T-cell (primary cell): Measurements from ENCODE around the gene SWSAP1. TPM values are rescaled to one million over a fixed set of nuclear protein-coding genes. Genes with fewer than 3 reads are reported as not detected.
A peak's percentile ranks its signal among the peaks of the same experiment; 100 is the strongest.

ENCODE experiments used
- ATAC-seq, 4 experiments: fragments of 200-7000 bp in 3 of 4; fragments of 150-1000 bp in 1 of 4; cut with Tn5 transposase; replicated peaks in 1 of 4; 1 replicate in 3 of 4; 2 replicates in 1 of 4; pipeline ENCODE4 v1.10.0; 2021; ENCODE audit warnings: moderate library complexity in 3 of 4, mild to moderate bottlenecking in 2 of 4, moderate number of reproducible peaks in 1 of 4
- CTCF ChIA-PET, 2 donors: fragments of 300-600 bp; sonication (Branson Sonifier 250); formaldehyde crosslinking; loops; one replicate each; lab custom pipeline; 2022; ENCODE audit warnings: antibody characterized with exemption in 2 of 2; lab: Charles Lee
- POLR2A ChIA-PET, 2 donors: fragments of 300-600 bp; sonication (Branson Sonifier 250); formaldehyde crosslinking; loops; one replicate each; lab custom pipeline; 2022; ENCODE audit warnings: antibody characterized with exemption in 2 of 2; lab: Charles Lee
- DNase-seq, 35 experiments: peaks; one replicate each; pipeline versions ENCODE4 v3.0.0 to v3.0.0-alpha.2; 2013 to 2023
- H3K27ac ChIP-seq: one replicate; pipeline ENCODE4 v1.5.1; 2013; ENCODE audit warnings: low read length
- H3K27me3 ChIP-seq, 2 experiments: replicated peaks in 1 of 2; 1 replicate in 1 of 2; 2 replicates in 1 of 2; pipeline versions ENCODE4 v1.6.1 to v1.7.0; 2013; ENCODE audit warnings: low read length in 1 of 2, mixed read lengths in 1 of 2; ENCODE audit not compliant: control insufficient read depth in 2 of 2, insufficient read depth in 2 of 2; ENCODE audit errors: extremely low read depth in 1 of 2
- H3K36me3 ChIP-seq, 2 donors: 1 replicate in 1 of 2; 2 replicates in 1 of 2; pipeline versions ENCODE4 v1.6.1 to v1.7.0; 2013; ENCODE audit warnings: low read length in 1 of 2; ENCODE audit not compliant: control insufficient read depth in 2 of 2, insufficient read depth in 1 of 2; ENCODE audit errors: extremely low read depth in 1 of 2
- H3K4me1 ChIP-seq, 2 experiments: 1 replicate in 1 of 2; 2 replicates in 1 of 2; pipeline versions ENCODE4 v1.6.1 to v1.7.0; 2013; ENCODE audit warnings: low read length in 2 of 2, mixed read lengths in 1 of 2; ENCODE audit not compliant: insufficient read depth in 2 of 2, control insufficient read depth in 1 of 2; ENCODE audit errors: extremely low read depth in 1 of 2
- H3K4me3 ChIP-seq, 2 donors: 1 replicate in 1 of 2; 2 replicates in 1 of 2; pipeline versions ENCODE4 v1.5.1 to v1.7.0; 2013; ENCODE audit warnings: mild to moderate bottlenecking in 2 of 2, low read length in 1 of 2, moderate library complexity in 1 of 2; ENCODE audit not compliant: control insufficient read depth in 1 of 2; ENCODE audit errors: extremely low read depth in 1 of 2
- H3K9me3 ChIP-seq: 2 replicates; pipeline ENCODE4 v1.7.0; 2013
- H3K27ac Mint-ChIP-seq, 2 donors: one replicate each; pipeline ENCODE4 v1.8.0; 2020 to 2021; ENCODE audit warnings: mild to moderate bottlenecking in 2 of 2, mixed read lengths in 2 of 2
- H3K27me3 Mint-ChIP-seq, 2 donors: one replicate each; pipeline ENCODE4 v1.8.0; 2021 to 2022; ENCODE audit warnings: mixed read lengths in 2 of 2
- H3K36me3 Mint-ChIP-seq: one replicate; pipeline ENCODE4 v1.8.0; 2021; ENCODE audit warnings: mixed read lengths
- H3K4me1 Mint-ChIP-seq, 3 donors: one replicate each; pipeline ENCODE4 v1.8.0; 2020 to 2022; ENCODE audit warnings: mixed read lengths in 3 of 3, mild to moderate bottlenecking in 1 of 3
- H3K4me3 Mint-ChIP-seq, 3 donors: one replicate each; pipeline ENCODE4 v1.8.0; 2020 to 2022; ENCODE audit warnings: mild to moderate bottlenecking in 3 of 3, mixed read lengths in 3 of 3, moderate library complexity in 3 of 3
- H3K9me3 Mint-ChIP-seq, 3 donors: one replicate each; pipeline ENCODE4 v1.8.0; 2020 to 2022; ENCODE audit warnings: mixed read lengths in 3 of 3
- WGBS: methylation state at CpG from one replicate; pipeline ENCODE4 v1.1.5; 2013; ENCODE audit warnings: missing lambda C conversion rate; ENCODE audit not compliant: insufficient coverage; 5-methylcytosine and 5-hydroxymethylcytosine counted together
- total RNA-seq, 35 experiments: library from RNA in 6 of 35; stranded (reverse) in 6 of 35; fragments of 120-200 nt in 1 of 35; gene quantifications; one replicate each; pipeline versions ENCODE4 v1.2.1 to v1.2.4 and lab custom pipeline; 2013 to 2026

SWSAP1 gene
- total RNA-seq, 5 donors from 2014 or later (not counting 1 experiment from before 2014, with no cell fraction given) = 1.6 to 5.5 (median 4.3) TPM

DNA sequence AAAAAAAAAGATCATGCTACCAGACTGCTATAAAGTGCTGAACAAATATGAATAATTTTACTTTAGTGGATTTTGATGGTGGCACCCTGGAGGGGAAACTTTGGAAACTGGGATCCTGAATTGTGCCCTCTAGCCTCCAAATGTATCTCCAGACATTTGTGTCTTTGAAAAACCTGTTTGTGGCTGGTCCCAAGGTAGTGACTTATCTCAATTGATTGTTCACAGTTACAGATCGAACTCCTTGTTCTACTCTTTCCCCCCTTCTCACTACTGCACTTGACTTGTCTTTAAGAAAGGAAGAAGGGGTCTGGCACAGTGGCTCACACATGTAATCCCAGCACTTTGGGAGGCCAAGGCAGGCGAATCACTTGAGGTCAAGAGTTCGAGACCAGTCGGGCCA lies 34.1 kb downstream of the SWSAP1 start:
- DNase-seq = no peak
- Mint-ChIP-seq H3K9me3 (no peaks in the 10 kb centered on the region), H3K27me3 (peaks cover 9 to 24% of the 10 kb centered on the region in 2 donors), H3K4me3 (no peak overlapping the region), H3K27ac (no peak overlapping the region), H3K36me3 (no peaks in the 10 kb centered on the region), H3K4me1 (no peaks in the 10 kb centered on the region)
- WGBS = 100% methylated on average over 1 of the region's 4 CpGs
- CTCF ChIA-PET = no interaction called here
- Histone ChIP-seq H3K4me3 (no peak overlapping the region), H3K36me3 (no peaks in the 10 kb centered on the region), H3K9me3 (no peaks in the 10 kb centered on the region), H3K27me3 (peaks cover 4 to 52% of the 10 kb centered on the region in 2 experiments), H3K27ac (no peak overlapping the region), H3K4me1 (peaks cover 0 to 7% of the 10 kb centered on the region in 2 experiments)
- POLR2A ChIA-PET = no interaction called here
- no peak for ATAC-seq

- ChIA-PET CTCF (interaction anchor here in 1 of 2 donors (1.3 kb wide), 1 partner anchor 29 kb away, joined by 3 read pairs; no protein-coding TSS in a partner anchor), POLR2A (no interaction called here)
- no peak overlapping the region for H3K27ac Mint-ChIP-seq
- H3K4me3 Mint-ChIP-seq = no peak overlapping the region
- no peak for DNase-seq
- no peaks in the 10 kb centered on the region for H3K9me3 Mint-ChIP-seq
- WGBS = 80% methylated on average over 5 of the region's 8 CpGs
- H3K36me3 ChIP-seq = no peaks in the 10 kb centered on the region
- no peak overlapping the region for H3K27ac ChIP-seq
- H3K4me1 Mint-ChIP-seq = no peaks in the 10 kb centered on the region
- peaks cover 0 to 5% of the 10 kb centered on the region in 2 experiments for H3K4me1 ChIP-seq
- H3K27me3 Mint-ChIP-seq = peaks cover 9 to 24% of the 10 kb centered on the region in 2 donors
- H3K9me3 ChIP-seq = no peaks in the 10 kb centered on the region
- ATAC-seq = no peak
- no peaks in the 10 kb centered on the region for H3K36me3 Mint-ChIP-seq
- H3K27me3 ChIP-seq = peaks cover 4 to 47% of the 10 kb centered on the region in 2 experiments
- H3K4me3 ChIP-seq = no peak overlapping the region
These were observed 36.2 kb downstream of the SWSAP1 start for GRCh38 chr19:11410682-11411081.

DNA sequence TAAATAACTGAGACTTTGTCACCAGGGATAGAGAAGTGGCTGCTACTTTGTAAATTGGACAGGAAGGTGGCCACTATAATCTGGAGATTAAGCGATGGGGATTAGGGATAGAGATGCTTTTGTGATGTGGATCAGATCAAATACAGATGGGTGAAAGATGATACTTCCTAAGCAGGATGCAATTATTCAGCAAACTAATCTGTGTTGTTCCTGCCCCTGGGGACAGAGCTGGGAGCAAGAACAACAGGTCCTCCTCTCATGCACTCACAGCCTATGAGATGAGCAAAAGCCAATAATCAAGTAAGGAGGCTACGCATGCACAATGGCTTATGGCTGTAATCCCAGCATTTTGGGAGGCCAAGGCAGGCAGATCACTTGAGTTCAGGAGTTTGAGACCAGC lies 40.1 kb downstream of the SWSAP1 start:
- Mint-ChIP-seq H3K4me3 (no peak overlapping the region), H3K27me3 (peaks cover 15 to 27% of the 10 kb centered on the region in 2 donors), H3K9me3 (no peaks in the 10 kb centered on the region), H3K36me3 (no peaks in the 10 kb centered on the region), H3K4me1 (peaks cover 0 to 9% (median 7%) of the 10 kb centered on the region in 3 donors), H3K27ac (no peak overlapping the region)
- DNase-seq = no peak
- H3K36me3 ChIP-seq = no peaks in the 10 kb centered on the region
- peaks cover 0 to 10% of the 10 kb centered on the region in 2 experiments for H3K4me1 ChIP-seq
- H3K9me3 ChIP-seq = no peaks in the 10 kb centered on the region
- WGBS = no CpG with 5 or more reads among the region's 2 CpGs
- no peak for ATAC-seq
- H3K27me3 ChIP-seq = peaks cover under 1 to 51% of the 10 kb centered on the region in 2 experiments
- H3K4me3 ChIP-seq = no peak overlapping the region
- no peak overlapping the region for H3K27ac ChIP-seq
- ChIA-PET POLR2A (no interaction called here), CTCF (no interaction called here)

GRCh38 chr19:11416346-11417052 lies 42.0 kb downstream of the SWSAP1 start:
- Histone ChIP-seq H3K36me3 (no peaks in the 10 kb centered on the region), H3K27ac (no peak overlapping the region), H3K4me3 (no peak overlapping the region), H3K9me3 (no peaks in the 10 kb centered on the region), H3K27me3 (peaks cover 2 to 59% of the 10 kb centered on the region in 2 experiments), H3K4me1 (peaks cover 0 to 24% of the 10 kb centered on the region in 2 experiments)
- ChIA-PET CTCF (no interaction called here), POLR2A (no interaction called here)
- H3K27me3 Mint-ChIP-seq = peaks cover 25 to 37% of the 10 kb centered on the region in 2 donors
- 95% methylated on average over 6 of the region's 17 CpGs for WGBS
- no peaks in the 10 kb centered on the region for H3K36me3 Mint-ChIP-seq
- no peak for DNase-seq
- H3K27ac Mint-ChIP-seq = no peak overlapping the region
- H3K4me1 Mint-ChIP-seq = peaks cover 14 to 22% (median 19%) of the 10 kb centered on the region in 3 donors
- H3K4me3 Mint-ChIP-seq = no peak overlapping the region
- no peaks in the 10 kb centered on the region for H3K9me3 Mint-ChIP-seq
- ATAC-seq = no peak

- no peaks in the 10 kb centered on the region for H3K36me3 Mint-ChIP-seq
- peaks cover 3 to 40% of the 10 kb centered on the region in 2 experiments for H3K4me1 ChIP-seq
- 5% methylated on average over 9 of the region's 16 CpGs for WGBS
- no peak overlapping the region for H3K27ac ChIP-seq
- ATAC-seq (no peak), DNase-seq (no peak)
- H3K36me3 ChIP-seq = no peaks in the 10 kb centered on the region
- H3K9me3 Mint-ChIP-seq = no peaks in the 10 kb centered on the region
- POLR2A ChIA-PET = no interaction called here
- peaks cover 26 to 36% (median 30%) of the 10 kb centered on the region in 3 donors for H3K4me1 Mint-ChIP-seq
- peaks cover 2 to 71% of the 10 kb centered on the region in 2 experiments for H3K27me3 ChIP-seq
- peak overlapping the region in 1 of 3 donors; percentile 9 for H3K4me3 Mint-ChIP-seq
- peaks cover 32 to 51% of the 10 kb centered on the region in 2 donors for H3K27me3 Mint-ChIP-seq
- no peak overlapping the region for H3K4me3 ChIP-seq
- no peak overlapping the region for H3K27ac Mint-ChIP-seq
- CTCF ChIA-PET = interaction anchor here in 1 of 2 donors (1.0 kb wide), 1 partner anchor 37 kb away, joined by 3 read pairs; no protein-coding TSS in a partner anchor
- no peaks in the 10 kb centered on the region for H3K9me3 ChIP-seq
These were observed 43.7 kb downstream of the SWSAP1 start for GRCh38 chr19:11418094-11418548.

GRCh38 chr19:11418549-11419506 lies 44.4 kb downstream of the SWSAP1 start, which contains the start of gene RGL3:
Gene RGL3, minus strand, starts transcription at chr19:11419314. Its CDS starts 36 bp downstream, at chr19:11419278.
- H3K27me3 ChIP-seq = peaks cover 5 to 78% of the 10 kb centered on the region in 2 experiments
- no peak for ATAC-seq
- peaks cover 40 to 58% of the 10 kb centered on the region in 2 donors for H3K27me3 Mint-ChIP-seq
- DNase-seq = no peak
- WGBS = 7% methylated on average over 71 of the region's 72 CpGs
- H3K9me3 ChIP-seq = no peaks in the 10 kb centered on the region
- H3K27ac Mint-ChIP-seq = no peak within 1 kb of the TSS
- no peaks in the 10 kb centered on the region for H3K36me3 Mint-ChIP-seq
- H3K27ac ChIP-seq = no peak within 1 kb of the TSS
- H3K4me3 ChIP-seq = no peak within 1 kb of the TSS
- peaks cover 5 to 47% of the 10 kb centered on the region in 2 experiments for H3K4me1 ChIP-seq
- ChIA-PET POLR2A (interaction anchor here in 1 of 2 donors (0.6 kb wide), 1 partner anchor 43 kb away, joined by 4 read pairs; no protein-coding TSS in a partner anchor), CTCF (interaction anchor here (0.5 to 0.8 kb wide), 2 partner anchors 39 to 43 kb away, joined by 3 read pairs; no protein-coding TSS in a partner anchor)
- no peaks in the 10 kb centered on the region for H3K9me3 Mint-ChIP-seq
- peaks cover 33 to 43% (median 37%) of the 10 kb centered on the region in 3 donors for H3K4me1 Mint-ChIP-seq
- peak within 1 kb of the TSS in 1 of 3 donors; percentile 80 for H3K4me3 Mint-ChIP-seq
- no peaks in the 10 kb centered on the region for H3K36me3 ChIP-seq
